IMR-90 (cell line): Measurements from ENCODE around the gene SLC7A6OS.

Source experiments
- CTCF ChIP-seq: conservative IDR thresholded peaks from 2 replicates; pipeline ENCODE4 v1.5.1; 2012; ENCODE audit warnings: mild to moderate bottlenecking, low read depth, low read length, improper control_type of control experiment
- MXI1 ChIP-seq: IDR thresholded peaks from 2 replicates; pipeline ENCODE4 v1.6.1; 2012; ENCODE audit warnings: low read depth, mild to moderate bottlenecking, low read length, moderate library complexity, borderline replicate concordance

GRCh38 chr16:68338326-68339119, 27.8 kb upstream of the SLC7A6OS start:
- TF ChIP-seq MXI1 (no peak), CTCF (no peak)
